Left hindlimb (tissue), 1 donor: ENCODE results near the gene RASSF8.
A peak's percentile ranks its signal among the peaks of the same experiment; 100 is the strongest.

Experiments
- DNase-seq: peaks from one replicate; pipeline ENCODE4 v3.0.0-alpha.2; 2018

Gene RASSF8

DNA sequence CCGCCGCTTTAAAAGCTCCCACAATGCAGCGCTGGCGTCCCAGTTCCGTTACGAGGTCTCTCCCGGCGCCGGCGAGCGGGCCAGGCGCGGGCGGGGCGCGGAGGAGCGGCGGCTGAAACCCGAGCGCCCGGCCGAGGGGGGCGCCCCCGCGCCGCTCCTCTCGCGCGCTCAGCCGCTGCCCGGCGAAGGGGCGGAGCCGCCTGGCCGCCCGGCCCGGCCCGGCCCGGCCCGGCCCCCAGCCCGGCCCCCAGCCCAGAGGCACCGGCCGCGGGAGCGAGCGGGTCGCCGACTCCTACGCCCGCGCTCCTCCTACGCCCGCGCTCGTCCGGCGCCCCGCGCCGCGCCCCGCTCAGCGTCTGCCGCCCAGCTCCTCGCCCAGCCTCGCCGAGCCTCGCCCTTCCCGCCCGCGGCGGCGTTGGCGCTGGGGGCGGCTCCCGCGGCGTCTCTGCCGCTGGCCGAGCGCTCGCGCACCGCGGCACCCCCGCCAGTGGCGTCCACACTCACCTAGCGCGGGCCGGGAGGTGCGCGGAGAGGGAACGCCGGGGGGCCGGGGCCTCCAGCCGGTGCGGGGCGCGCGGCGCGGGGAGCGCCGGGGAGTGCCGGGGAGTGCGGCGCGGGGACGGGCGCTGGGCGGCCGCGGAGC lies at the start of gene RASSF8:
Gene RASSF8 (plus strand): TSS at position 255 of the 643 bp plus-strand sequence. CDS start 96,662 bp downstream, outside the sequence.
- DNase-seq = peak; percentile 89

DNA sequence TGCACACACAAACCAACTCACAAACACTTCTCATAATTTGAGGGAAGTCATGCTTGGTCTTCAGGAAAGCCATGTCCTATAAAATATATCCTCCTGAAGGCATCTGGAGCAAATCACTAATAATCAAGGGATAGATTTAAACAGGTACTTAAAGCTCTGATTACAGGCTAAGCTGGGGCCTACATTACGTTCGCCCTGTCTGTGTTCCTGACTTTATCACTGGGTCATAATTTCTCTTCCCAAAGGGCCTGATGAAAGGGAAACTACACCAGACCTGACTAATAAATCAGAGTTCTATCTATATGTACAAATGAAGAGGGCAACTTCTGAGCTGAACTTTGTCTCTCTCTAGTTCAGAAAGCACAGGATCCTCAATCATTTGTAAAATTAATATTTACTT lies 43.9 kb upstream of the RASSF8 start:
- no peak for DNase-seq

GRCh38 chr12:25924491-25925001 lies 33.9 kb upstream of the RASSF8 start:
- no peak for DNase-seq

GRCh38 chr12:25925064-25925463 lies 33.4 kb upstream of the RASSF8 start:
- DNase-seq = no peak

GRCh38 chr12:25926536-25926935 lies 31.9 kb upstream of the RASSF8 start:
- no peak for DNase-seq

DNA sequence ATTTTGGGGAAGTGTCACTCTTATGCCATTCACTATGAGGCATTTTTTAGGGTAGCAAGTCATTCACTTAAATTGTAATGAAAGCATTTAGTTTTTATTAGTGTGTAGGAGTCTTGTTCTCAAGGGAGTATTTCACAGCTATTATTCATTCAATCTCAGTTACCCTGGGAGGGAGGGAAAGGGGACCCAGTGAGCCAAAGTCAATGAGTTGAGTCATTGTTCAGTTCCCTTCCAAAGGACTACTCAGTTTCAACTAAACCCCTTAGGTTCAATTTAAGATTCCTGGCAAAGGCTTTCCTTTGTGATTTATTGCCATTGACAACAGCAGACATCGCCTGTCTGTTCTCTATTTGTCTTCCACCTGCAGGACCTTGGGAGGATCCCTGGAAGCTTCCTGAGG lies 29.3 kb upstream of the RASSF8 start:
- DNase-seq = no peak

DNA sequence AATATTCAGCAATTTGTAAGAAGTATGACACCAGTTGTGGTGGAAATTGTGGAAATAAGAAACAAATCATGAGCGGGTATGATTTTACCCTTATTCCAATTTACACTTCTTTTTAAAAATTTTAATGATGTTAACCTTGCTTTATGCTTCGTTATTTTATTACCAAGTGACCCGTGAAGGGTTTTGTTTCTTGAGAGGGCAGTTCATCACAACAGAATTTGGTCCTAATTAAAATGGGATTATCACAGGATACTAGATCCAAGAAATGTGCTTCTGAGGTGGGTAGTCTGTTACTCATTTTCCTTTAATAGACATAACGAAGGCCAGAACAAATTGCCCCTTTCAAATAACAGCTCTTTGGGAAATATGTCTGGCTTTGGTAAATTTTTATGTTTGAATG lies 25.5 kb upstream of the RASSF8 start:
- DNase-seq = no peak

DNA sequence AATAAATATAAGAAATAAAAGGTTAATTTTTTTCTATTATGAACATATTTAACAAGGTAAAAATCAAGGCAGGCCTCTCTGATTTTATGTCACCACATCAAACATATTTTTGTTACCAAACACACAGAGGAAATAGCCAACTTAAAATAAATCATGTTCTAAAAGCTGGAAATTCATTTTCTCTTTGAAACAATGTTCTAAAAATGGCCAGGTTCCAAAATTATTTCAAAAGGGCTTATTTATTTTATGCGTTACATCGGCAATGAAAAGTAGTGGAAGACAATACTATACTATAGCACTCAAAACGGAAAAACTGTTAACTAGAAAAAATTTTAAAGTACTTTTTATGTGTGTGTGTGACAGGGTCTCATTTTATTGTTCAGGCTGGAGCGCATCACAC lies 24.0 kb upstream of the RASSF8 start:
- no peak for DNase-seq

- no peak for DNase-seq
Measured at GRCh38 chr12:25935355-25936144, 22.9 kb upstream of the RASSF8 start.

GRCh38 chr12:25937096-25937495 lies 21.4 kb upstream of the RASSF8 start:
- DNase-seq = no peak

GRCh38 chr12:25938581-25938980 lies 19.9 kb upstream of the RASSF8 start:
- no peak for DNase-seq

DNA sequence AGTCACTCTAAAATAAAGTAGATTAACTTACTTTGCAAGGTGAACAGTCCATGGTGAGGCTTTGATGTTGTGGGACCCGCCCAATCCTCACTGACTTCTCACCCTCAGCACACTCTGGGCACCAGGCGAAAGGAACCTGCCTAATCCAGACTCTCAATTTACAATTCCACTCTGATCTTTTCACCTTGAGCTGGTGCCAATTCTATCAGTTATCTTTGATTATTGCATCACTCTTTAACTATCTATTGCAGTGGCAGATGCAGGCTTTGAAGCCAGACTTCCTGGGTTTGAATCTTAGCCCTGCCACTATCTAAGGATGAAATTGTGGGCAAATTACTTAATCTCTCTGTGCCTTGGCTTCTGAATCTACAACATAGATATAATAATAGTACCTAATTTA lies 18.9 kb upstream of the RASSF8 start:
- DNase-seq = no peak

- no peak for DNase-seq
Measured at GRCh38 chr12:25940886-25941285, 17.6 kb upstream of the RASSF8 start.

DNA sequence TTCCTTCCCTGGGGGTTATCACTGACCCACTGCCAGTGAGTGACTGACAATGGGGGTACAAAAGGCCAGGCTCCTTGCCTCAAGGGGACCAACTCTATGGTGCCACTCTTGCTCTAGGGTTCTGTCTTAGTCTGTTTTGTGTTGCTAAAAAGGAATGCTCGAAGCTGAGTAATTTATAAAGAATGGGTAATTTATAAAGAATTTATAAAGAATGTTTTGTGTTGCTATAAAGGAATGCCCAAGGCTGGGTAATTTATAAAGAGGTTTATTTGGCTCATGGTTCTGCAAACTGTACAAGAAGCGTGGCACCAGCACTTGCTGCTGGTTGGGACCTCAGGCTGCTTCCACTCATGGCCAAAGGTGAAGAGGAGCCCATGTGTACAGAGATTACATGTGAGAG lies 15.8 kb upstream of the RASSF8 start:
- no peak for DNase-seq

DNA sequence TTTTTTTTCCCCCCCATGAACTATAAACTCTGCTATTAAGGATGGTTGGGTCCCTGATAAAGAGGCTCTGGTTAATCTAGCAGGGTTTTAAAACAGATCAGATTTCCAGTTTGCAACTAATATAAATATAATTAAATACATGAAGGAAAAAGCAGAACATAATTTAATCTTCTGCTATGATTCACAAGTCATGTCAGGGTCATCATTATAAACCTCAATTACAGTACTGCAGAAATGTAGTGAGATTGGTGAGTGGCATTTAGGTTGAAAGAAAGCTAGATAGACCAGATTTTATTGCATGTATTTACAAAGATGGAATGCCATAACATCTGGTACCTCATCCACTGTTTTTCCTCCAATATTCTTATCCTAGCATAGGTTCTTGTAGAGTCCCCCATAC lies 14.5 kb upstream of the RASSF8 start:
- no peak for DNase-seq

DNA sequence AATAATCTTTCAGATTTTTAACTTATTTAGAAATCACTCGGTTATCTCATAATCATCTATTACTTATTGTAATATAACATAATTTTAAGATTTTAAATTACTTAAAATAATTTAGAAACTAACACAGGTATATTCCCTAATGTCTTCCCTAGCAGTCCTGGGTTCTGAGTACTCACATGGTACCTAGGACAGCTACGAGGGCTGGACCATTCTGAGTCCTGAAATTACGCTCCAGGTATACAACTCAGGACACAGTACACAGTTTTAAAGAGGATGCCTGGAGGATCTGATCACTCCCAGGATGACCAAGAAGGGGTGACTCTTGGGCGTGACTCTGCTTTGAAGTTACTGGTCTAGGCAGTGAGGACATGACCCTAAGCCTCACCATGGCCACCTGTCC lies 9.1 kb upstream of the RASSF8 start:
- no peak for DNase-seq

DNA sequence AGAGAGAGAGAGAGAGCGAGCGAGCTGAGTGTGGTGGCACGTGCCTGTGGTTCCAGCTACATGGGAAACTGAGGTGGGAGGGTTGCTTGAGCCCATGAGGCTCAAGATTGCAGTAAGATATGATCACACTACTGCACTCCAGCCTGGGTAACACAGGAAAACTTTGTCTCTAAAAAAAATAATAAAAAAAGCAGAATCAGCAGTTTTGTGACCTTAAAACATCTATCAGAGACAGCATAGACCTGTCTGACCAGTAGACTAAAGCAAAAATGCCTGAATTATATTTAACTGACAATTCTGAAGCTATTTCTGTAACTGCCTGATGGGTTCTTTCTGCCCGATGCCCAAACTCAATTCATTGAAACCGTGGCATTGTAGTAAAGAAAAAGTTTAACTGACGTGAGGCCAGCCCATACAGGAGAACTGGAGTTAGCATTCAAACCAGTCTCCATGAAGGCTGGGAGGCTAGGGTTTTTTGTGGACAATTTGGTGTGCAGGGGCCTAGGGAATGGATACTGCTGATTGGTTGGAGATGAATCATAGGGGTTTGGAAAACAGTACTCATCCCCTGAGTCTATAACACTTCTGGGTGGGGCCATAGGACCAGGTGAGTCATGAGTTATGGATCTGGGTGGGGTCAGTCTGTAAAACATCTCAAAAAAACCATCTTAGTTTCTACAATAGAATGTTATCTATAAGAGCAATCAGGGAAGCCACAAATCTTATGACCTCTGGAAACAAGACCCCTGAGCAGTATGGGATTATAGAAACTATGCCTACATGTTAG lies 8.0 kb upstream of the RASSF8 start:
- DNase-seq = no peak

GRCh38 chr12:25957793-25958427 lies 572 bp upstream of the RASSF8 start:
- no peak for DNase-seq

GRCh38 chr12:25959071-25959961 lies 834 bp downstream of the RASSF8 start:
- DNase-seq = peak; percentile 73

DNA sequence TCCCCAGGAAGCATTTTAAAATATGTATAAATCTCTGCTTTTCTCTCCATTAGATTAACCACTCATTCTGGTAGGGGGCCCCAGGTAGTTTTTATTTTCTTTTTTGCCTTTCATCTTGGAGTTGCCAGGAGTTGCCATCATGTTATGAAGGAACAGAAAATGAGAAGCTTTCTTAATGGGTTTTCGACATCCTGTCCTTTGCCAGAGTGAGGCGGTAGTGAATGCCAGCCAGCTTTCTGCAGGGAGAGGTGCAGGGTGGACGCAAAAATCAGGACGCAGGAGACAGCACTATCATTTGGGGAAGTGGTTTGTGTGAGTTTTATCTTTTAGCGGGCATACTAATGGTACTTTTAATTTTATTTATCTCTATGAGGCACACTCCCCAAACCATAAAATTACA lies 1.7 kb downstream of the RASSF8 start:
- no peak for DNase-seq

DNA sequence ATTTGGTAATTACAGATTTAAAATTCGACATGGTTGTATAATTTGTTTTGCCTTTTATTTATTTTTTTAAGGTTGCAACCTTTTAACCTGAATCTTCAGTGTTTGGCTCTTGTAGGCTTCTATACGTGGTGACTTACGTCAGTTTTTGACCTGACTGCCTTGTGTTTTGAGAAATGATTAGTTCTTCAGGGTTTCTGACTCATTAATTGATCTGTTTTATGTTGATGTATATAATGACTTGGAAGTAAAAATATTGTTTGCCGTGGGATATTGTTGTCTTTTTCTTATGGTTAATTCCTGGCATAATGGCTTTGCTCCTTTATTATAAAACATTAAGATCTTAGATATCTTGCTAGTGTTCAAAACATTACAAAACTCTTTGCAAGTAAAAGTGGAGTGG lies 2.5 kb downstream of the RASSF8 start:
- no peak for DNase-seq

DNA sequence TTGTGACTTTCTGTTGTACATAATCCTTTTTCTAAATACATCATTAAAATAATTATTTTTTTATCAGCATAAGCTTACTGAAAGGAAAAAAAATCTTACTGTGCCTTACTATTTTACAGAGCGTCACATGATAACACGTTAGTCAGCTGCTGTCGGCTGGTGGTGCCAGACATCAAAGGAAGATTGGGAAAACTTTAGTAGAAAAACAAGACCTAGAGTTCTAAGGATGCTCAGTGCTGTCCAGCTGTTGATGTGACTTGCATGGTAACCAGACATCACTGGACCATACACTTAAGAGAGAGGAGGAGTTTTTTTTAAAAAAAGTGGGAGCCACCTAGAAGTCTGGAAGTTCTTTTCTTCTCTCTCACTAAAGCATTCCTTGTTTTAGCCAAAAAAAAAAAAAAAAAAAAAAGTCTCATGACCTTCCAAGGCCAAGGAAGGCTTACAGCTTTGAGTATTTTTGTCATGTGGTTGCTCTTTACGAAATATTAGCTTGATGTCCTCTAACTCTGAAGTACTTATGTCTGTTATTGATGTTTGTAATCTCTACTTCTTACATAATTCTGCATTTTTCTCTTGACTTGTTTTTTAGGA lies 4.5 kb downstream of the RASSF8 start:
- DNase-seq = no peak
